ENCODE measurements around the gene RARG.

RARG gene

DNA sequence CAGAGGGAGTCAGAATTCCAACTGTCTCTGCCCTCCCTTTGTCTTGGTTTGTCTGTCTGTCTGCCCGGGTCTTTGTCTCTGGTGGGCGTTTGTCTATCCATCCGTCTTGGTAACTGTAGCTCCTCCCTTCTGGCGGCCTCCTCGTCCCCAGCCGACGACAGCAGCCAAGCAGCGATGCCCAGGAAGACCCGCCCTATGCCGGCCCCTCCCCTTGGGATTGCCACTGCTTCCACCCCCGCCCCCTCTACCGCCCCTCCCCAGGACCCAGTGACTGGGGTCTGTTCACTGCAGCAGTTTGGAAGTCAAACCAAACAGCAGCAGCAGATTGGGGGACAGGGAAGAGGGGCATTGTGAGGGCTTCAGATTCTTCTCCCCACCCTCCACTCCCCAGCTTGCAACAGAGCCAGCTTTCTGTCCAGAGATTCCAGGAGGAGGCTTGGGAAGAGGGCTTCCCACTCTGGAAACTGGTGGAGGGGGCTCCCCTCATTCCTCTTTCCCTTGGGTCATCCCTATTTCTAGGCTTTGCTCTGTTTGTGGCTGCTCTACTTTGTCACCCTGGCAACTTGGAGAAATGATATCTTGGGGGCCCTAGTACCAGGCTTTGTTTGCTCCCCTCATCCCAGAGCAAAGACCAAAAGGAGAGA is 2.4 kb upstream of the RARG start:
- Mint-ChIP-seq H3K9me3 (no peaks in the 10 kb centered on the region), H3K27me3 (no peaks in the 10 kb centered on the region), H3K4me1 (peaks cover 31% of the 10 kb centered on the region), H3K4me3 (no peak overlapping the region), H3K27ac (no peak overlapping the region), H3K36me3 (no peaks in the 10 kb centered on the region)
- no peak for DNase-seq (ENCODE audit: low spot score in 2 of 2)
- no peak for ATAC-seq (ENCODE audit: low read depth)

DNA sequence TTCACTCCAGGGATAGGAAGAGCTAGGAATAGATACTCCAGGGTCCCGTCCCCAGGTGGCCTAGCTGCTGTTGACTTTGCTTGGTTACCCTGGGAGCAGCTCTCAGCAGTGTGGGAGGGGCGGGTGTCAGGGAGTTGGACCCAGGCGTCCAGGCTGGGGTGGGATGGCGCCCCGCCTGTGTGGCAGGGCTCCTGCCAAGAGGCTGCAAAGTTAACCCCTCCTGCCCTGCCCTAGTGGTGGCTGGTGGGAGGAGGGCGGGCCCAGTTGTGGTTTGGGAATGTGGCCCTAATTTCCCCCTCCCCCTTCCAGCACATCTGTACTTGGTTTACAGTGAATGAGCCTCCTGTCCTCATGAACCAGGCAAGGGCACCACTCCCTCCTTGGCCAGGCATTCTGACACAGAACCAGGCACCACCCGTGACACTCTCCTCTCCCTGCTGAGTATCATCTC is 1.7 kb upstream of the RARG start:
- Mint-ChIP-seq H3K4me3 (no peak overlapping the region), H3K9me3 (no peaks in the 10 kb centered on the region), H3K27me3 (no peaks in the 10 kb centered on the region), H3K27ac (no peak overlapping the region), H3K4me1 (peaks cover 31% of the 10 kb centered on the region), H3K36me3 (no peaks in the 10 kb centered on the region)
- no peak for ATAC-seq (ENCODE audit: low read depth)
- DNase-seq (ENCODE audit: low spot score in 2 of 2): no peak

DNA sequence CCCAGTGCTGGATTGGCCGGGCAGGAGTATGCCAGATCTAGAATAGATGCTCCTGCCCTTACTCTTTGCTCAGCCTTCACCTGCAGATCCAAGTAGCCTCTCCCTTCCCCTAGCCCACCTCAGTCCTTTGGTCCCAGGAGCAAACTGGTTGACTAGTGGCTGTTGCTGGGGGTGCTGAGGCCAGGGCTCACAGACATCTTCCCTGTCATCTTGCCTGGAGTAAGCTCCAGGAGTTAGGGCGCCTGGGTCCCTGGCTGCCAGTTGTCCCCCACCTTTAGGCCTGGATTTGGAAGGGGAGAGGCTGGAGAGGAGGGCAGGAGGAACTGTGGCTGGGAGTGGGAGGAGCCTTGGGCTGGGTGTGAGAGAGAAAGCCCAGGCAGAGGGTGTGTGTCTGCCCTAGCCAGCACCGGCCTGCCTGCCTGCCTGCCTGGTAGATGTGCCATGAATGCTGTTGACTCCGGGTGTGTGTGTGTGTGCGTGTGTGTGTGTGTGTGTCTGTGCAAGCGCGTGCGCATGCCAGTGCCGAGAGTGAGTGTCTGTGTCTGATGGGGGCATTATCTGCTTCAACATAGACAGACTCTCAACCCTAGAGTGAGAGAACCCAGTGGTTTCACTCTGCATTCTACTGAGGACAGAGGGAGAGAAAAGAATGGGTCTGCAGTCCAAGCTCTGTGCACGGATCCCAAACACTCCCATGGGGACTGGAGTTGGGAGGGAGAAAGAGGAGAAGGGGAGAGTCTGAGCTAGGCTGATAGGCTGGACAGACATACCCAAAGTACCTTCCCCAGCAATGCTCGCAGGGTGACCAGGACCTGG is 845 bp upstream of the RARG start:
- no peaks in the 10 kb centered on the region for H3K9me3 Mint-ChIP-seq
- DNase-seq (ENCODE audit: low spot score in 2 of 2): no peak
- no peaks in the 10 kb centered on the region for H3K36me3 Mint-ChIP-seq
- H3K4me3 Mint-ChIP-seq: peak overlapping the region; percentile 95
- peak; percentile 23 for ATAC-seq (ENCODE audit: low read depth)
- no peaks in the 10 kb centered on the region for H3K27me3 Mint-ChIP-seq
- peak overlapping the region; percentile 78 for H3K27ac Mint-ChIP-seq
- peaks cover 31% of the 10 kb centered on the region for H3K4me1 Mint-ChIP-seq

DNA sequence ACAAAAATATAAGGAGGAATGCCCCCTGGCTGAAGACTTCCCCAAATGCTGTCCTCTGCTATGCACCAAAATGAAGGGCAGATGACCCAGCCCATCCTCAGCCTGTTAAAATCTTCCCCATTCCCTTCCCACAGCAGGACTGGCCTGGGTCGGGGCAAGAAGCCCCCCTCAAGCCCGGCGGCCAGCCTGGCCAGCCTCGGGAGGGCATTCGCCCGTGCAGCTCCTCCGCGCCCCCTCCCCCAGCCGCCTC is 413 bp downstream of the RARG start:
- peak overlapping the region; percentile 95 for H3K4me3 Mint-ChIP-seq
- no peak overlapping the region for H3K27ac Mint-ChIP-seq
- H3K36me3 Mint-ChIP-seq: no peaks in the 10 kb centered on the region
- no peaks in the 10 kb centered on the region for H3K9me3 Mint-ChIP-seq
- no peaks in the 10 kb centered on the region for H3K27me3 Mint-ChIP-seq
- peaks cover 25% of the 10 kb centered on the region for H3K4me1 Mint-ChIP-seq
- ATAC-seq (ENCODE audit: low read depth) (no peak), DNase-seq (ENCODE audit: low spot score in 2 of 2) (no peak)

DNA sequence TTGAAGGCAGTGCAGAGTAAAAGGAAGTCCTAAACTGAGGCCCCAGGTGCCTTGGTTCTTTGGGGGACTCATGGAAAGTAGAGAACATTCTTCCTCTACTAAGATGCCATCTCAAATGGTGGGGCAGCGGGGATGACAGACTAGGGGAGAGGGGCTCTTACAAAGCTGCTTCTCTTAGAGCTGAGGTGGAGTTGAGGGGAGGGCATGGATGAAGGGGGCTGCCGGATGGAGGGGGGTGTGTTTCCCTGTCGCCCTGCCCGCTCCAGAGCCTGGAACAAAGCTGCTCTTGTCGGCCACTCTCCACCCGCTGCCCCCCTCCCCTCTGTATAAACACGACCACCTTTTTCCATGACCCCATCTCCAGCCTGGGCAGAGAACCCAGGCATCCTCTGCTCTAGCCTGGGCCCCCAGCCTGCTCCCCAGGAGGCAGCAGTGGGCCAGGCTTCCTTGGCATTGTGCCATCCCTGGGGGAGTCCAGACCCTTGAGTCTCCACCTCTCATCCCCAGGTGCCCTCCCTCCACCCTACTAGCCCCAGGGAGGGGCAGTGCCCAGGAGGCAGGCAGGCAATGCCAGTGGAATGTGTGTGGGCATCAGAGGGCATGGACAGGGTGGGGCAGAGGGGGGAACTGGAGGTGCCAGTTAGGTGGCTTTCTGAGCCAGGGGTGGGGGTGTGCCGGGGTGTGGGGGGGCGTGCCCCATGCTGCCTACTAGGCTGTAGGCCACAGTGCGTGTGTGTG is 1.7 kb downstream of the RARG start:
- DNase-seq (ENCODE audit: low spot score in 2 of 2) (no peak), ATAC-seq (ENCODE audit: low read depth) (no peak)
- Mint-ChIP-seq H3K4me3 (no peak overlapping the region), H3K27me3 (no peaks in the 10 kb centered on the region), H3K4me1 (peaks cover 13% of the 10 kb centered on the region), H3K27ac (no peak overlapping the region), H3K36me3 (no peaks in the 10 kb centered on the region), H3K9me3 (no peaks in the 10 kb centered on the region)

DNA sequence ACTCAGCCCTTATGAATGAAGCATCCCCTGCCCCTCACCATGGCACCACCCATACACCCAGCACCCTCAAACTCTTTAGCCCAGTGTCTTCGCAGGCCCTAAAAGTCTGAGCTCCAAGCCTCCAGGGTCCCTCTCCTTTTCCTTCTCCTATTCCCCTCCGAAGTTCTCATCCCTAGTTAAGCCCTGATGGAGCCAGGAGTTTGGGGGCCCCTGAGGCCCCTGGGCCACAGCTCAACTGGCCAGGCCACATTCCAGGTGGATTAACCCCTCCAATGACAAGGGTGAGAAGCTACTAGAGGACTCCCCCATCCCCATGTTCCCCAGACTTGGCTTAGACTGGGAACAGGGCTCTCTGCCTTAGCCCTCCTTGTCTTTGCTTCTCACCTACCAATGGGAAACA is 2.6 kb downstream of the RARG start:
- Mint-ChIP-seq H3K27me3 (no peaks in the 10 kb centered on the region), H3K4me1 (peaks cover 13% of the 10 kb centered on the region), H3K36me3 (no peaks in the 10 kb centered on the region), H3K27ac (no peak overlapping the region), H3K4me3 (no peak overlapping the region), H3K9me3 (no peaks in the 10 kb centered on the region)
- DNase-seq (ENCODE audit: low spot score in 2 of 2) (no peak), ATAC-seq (ENCODE audit: low read depth) (no peak)

DNA sequence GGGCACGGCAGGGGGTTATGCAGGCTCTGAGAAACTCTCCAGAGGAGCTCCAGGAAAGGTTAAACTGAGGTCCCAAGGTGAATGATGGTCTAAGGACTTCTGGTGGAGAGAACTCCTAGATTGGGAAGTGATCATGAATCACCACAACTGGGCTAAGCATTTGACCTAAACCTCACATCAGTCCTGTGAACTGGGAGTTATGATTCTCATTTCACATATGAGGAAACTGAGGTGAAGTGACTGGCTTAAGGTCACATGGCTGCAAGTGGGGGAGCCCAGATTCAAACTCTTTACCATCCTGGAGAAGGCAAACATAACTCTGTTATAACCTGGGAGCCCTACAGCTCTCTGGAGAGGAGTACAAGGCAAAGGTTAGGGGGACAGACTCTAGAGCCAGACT is 4.2 kb downstream of the RARG start:
- H3K36me3 Mint-ChIP-seq: no peaks in the 10 kb centered on the region
- H3K4me1 Mint-ChIP-seq: peaks cover 9% of the 10 kb centered on the region
- no peaks in the 10 kb centered on the region for H3K9me3 Mint-ChIP-seq
- H3K27ac Mint-ChIP-seq: no peak overlapping the region
- ATAC-seq (ENCODE audit: low read depth): no peak
- H3K27me3 Mint-ChIP-seq: no peaks in the 10 kb centered on the region
- DNase-seq (ENCODE audit: low spot score in 2 of 2): no peak
- no peak overlapping the region for H3K4me3 Mint-ChIP-seq

DNA sequence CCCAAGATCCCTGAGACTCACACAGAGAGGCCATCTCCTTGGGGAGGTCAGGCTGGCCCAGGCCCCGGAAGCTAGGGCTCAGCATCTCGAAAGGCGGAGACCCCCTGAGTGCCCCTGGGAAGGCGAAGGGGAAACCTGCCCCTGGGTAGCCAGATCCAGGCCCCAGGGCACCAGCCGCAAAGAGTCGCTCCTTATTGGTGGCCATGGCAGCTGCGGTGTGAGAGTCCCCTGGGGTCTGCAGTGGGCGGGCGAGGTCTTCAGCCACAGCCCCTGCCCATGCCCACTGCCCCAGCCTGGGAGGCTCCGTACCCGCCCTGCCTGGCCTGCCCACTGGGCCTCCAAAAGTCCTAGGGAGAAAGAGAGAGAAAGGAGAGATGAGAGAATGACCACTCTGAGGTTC is 4.7 kb downstream of the RARG start:
- H3K9me3 Mint-ChIP-seq: no peaks in the 10 kb centered on the region
- H3K36me3 Mint-ChIP-seq: no peaks in the 10 kb centered on the region
- no peaks in the 10 kb centered on the region for H3K27me3 Mint-ChIP-seq
- no peak for DNase-seq (ENCODE audit: low spot score in 2 of 2)
- H3K27ac Mint-ChIP-seq: no peak overlapping the region
- no peak overlapping the region for H3K4me3 Mint-ChIP-seq
- peaks cover 4% of the 10 kb centered on the region for H3K4me1 Mint-ChIP-seq
- ATAC-seq (ENCODE audit: low read depth): no peak

DNA sequence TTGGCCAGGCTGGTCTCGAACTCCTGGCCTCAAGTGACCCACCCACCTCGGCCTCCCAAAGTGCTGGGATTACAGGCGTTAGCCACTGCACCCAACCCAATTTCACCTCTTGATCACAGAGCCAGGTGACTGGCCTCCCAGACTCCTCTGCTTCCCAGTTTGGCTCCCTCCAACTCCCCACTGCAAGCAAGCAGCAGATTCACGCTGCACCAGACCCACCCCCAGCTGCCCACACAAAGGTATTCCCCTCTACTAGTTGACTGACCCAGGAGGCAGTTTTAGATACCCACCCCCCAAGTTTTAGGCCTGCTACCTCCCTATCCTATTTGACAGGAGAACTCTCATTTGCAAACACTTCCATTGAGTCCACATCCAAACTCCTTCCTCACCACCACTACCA is 5.2 kb downstream of the RARG start:
- no peak overlapping the region for H3K4me3 Mint-ChIP-seq
- no peaks in the 10 kb centered on the region for H3K27me3 Mint-ChIP-seq
- no peak overlapping the region for H3K27ac Mint-ChIP-seq
- no peaks in the 10 kb centered on the region for H3K9me3 Mint-ChIP-seq
- ATAC-seq (ENCODE audit: low read depth) (no peak), DNase-seq (ENCODE audit: low spot score in 2 of 2) (no peak)
- no peaks in the 10 kb centered on the region for H3K36me3 Mint-ChIP-seq
- peaks cover 7% of the 10 kb centered on the region for H3K4me1 Mint-ChIP-seq

DNA sequence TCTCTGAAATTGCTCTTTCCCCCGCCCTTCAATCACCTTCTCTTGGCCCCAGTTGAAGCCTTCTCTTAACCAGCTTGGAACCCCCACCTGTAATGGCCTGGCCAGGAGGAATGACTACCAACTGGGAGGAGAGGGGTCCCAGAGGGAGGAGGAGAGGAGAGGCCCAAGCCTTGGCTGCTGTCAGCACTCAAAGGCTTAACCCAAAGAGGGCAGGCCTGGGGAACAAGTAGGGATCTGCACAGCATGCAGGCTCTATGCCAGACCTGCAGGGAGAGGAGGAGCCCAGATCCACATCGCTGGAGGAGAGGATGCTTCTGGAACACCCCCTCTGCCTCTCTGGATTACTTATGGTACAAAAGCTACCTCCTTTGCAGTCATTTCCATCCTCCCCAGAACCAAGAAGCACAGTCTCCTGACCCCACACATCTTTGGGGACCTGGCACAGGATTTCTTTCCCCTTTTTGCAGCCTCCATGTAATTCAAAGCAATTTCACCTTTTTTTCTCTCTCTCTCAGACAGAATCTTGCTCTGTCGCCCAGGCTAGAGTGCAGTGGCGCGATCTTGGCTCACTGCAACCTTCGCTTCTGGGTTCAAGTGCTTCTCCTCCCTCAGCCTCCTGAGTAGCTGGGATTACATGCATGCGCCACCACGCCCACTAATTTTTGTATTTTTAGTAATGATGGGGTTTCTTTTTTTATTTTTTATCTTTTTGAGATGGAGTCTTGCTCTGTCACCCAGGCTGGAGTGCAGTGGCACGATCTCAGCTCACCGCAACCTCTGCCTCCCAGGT is 6.2 kb downstream of the RARG start:
- Mint-ChIP-seq H3K27ac (no peak overlapping the region), H3K4me3 (no peak overlapping the region), H3K36me3 (no peaks in the 10 kb centered on the region), H3K9me3 (no peaks in the 10 kb centered on the region), H3K27me3 (no peaks in the 10 kb centered on the region), H3K4me1 (peaks cover 11% of the 10 kb centered on the region)
- DNase-seq (ENCODE audit: low spot score in 2 of 2): no peak
- ATAC-seq (ENCODE audit: low read depth): no peak

DNA sequence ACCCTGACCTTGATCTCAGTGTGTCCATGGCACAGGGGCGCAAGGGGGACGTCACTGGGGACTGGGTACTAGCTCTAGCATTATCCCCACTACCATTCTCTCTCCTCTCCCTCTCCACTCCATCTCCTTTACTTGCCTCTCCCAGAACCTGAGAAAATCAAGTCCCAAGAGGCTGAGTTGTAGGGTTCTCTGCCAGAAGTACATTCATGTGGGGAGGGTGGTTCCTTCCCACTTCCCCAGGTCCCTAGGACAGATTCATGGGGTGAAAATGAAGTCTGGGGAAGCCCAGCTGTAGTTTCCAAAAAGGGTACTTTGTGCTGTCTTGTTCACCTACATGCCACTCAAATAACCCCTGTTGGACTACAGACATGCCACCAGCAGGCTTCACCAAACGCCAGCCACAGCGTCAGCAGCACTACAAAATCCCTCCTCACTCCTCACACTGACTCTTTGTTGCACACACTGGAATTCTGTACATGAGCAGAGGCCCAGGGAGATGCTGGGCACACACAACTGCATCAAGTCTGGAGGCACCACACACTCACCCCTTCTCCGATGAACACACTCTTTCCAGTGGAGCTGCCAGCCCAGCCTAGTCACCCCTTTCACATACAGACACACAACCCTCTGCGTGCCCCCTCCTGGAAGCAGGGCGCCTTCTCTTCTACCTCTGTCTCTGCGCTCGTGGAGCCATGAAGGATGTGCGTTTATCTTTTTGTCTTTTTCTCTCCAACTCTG is 6.9 kb downstream of the RARG start:
- DNase-seq (ENCODE audit: low spot score in 2 of 2) (no peak), ATAC-seq (ENCODE audit: low read depth) (no peak)
- Mint-ChIP-seq H3K27me3 (no peaks in the 10 kb centered on the region), H3K36me3 (no peaks in the 10 kb centered on the region), H3K9me3 (no peaks in the 10 kb centered on the region), H3K4me3 (no peak overlapping the region), H3K27ac (peak overlapping the region; percentile 21), H3K4me1 (peaks cover 11% of the 10 kb centered on the region)

DNA sequence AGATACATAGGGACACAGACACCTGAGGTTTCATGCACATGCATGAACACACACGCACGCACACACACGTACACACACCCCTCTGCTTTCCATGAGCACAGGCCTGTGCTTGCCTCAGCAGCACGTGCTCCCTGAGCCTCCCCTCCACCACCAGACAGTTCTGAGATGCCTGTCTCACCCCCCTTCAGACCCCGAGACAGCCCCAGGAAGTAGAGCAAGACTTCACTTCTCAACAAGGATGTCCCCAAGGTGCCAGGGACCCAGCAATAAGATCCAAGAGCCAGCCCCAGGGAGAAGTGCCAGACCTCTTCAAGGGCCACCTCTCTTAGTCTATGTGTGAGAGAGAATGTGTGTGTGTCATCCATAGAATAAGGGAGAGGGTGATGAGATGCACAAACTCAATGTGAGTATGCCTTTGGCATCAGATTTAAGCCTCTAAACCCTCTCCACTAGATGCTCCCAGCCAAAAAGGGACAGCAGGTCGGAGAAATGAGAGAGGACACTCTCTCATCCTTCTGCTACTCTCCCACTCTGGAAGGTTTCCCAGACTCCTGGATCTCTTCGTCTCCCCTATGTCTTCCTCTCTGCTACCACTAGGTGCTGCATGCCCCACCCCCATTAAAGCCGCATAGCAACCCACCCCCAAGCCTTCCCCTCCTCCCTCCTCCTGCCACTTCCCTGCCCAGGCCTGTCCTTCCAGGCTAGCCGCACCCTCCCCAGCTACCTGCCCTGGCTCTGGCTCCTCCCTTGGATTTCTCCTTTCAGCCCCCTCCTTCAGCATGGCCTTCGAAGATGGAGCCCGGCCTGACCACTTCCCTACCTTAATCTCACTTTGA is 7.7 kb downstream of the RARG start:
- Mint-ChIP-seq H3K27me3 (no peaks in the 10 kb centered on the region), H3K36me3 (no peaks in the 10 kb centered on the region), H3K4me3 (no peak overlapping the region), H3K9me3 (no peaks in the 10 kb centered on the region), H3K4me1 (peaks cover 12% of the 10 kb centered on the region), H3K27ac (peak overlapping the region; percentile 21)
- ATAC-seq (ENCODE audit: low read depth) (no peak), DNase-seq (ENCODE audit: low spot score in 2 of 2) (no peak)

Measured in memory B cell (primary cell).